K562 (cell line): ENCODE results near the gene RNASEH2A. TPM values are rescaled to one million over a fixed set of nuclear protein-coding genes. Genes with fewer than 3 reads are reported as not detected.

Source experiments
- BHLHE40 ChIP-seq: IDR thresholded peaks from 2 replicates; pipeline ENCODE4 v1.6.1; 2011; ENCODE audit warnings: low read length, improper control_type of control experiment
- HDAC8 ChIP-seq: fragments of 450-650 bp; IDR thresholded peaks from 2 replicates; pipeline ENCODE4 v1.6.1; 2016; ENCODE audit warnings: mild to moderate bottlenecking, missing genetic modification characterization, moderate library complexity, missing compliant biosample characterization
- HEY1 ChIP-seq: fragments of 250-450 bp; sonication (Bioruptor Pico); IDR thresholded peaks from 2 replicates; pipeline ENCODE4 v1.5.0; 2020; ENCODE audit warnings: mild to moderate bottlenecking, moderate library complexity, borderline replicate concordance
- MCM7 ChIP-seq, 2 experiments: fragments of 450-650 bp; IDR thresholded peaks; 2 replicates each; pipeline ENCODE4 v1.6.1; 2016 to 2018
- PPARD ChIP-seq: fragments of 250-450 bp; sonication (Bioruptor Pico); IDR thresholded peaks from 2 replicates; pipeline ENCODE4 v1.8.0; 2022; ENCODE audit warnings: inconsistent platforms, mild to moderate bottlenecking, moderate library complexity
- TAF7 ChIP-seq: fragments of 450-650 bp; IDR thresholded peaks from 2 replicates; pipeline ENCODE4 v1.6.1; 2016; ENCODE audit warnings: missing genetic modification characterization, missing compliant biosample characterization
- TCF7 ChIP-seq: sonication (generic); IDR thresholded peaks from 2 replicates; pipeline ENCODE4 v1.6.1; 2016; ENCODE audit warnings: antibody characterized with exemption, borderline replicate concordance
- ZNF232 ChIP-seq: sonication (generic); formaldehyde crosslinking; IDR thresholded peaks from 2 replicates; pipeline ENCODE4 v1.8.0; 2022; ENCODE audit warnings: mild to moderate bottlenecking, missing genetic modification reagents
- polyA plus RNA-seq, 8 experiments: library from polyadenylated mRNA; depleted of rRNA in 4 of 8; stranded (reverse) in 5 of 8; unstranded in 3 of 8; fragments of >200 nt; fragmentation: Nextera tagmentation in 2 of 8; fragmentation: Illumina TruSeq in 1 of 8; extraction: Ambion mirVana in 2 of 8; extraction: Trizol in 1 of 8; gene quantifications; 2 replicates each; pipeline versions ENCODE4 v1.2.1 to v1.2.3, GENCODE V29; 2011 to 2014; ENCODE audit warnings: inconsistent platforms in 1 of 8, missing spikeins in 1 of 8
- total RNA-seq, 7 experiments: library from RNA; depleted of rRNA in 6 of 7; stranded (reverse); fragments of >200 nt in 6 of 7; fragmentation: Illumina TruSeq in 2 of 7; extraction: Trizol in 2 of 7; gene quantifications; 2 replicates each; pipeline versions ENCODE4 v1.2.1 to v1.2.3, GENCODE V29; 2011 to 2021; ENCODE audit warnings: low replicate concordance in 1 of 7
- TF ChIP-seq, protein P1 (sequence below), 2 experiments: fragments of 450-650 bp; IDR thresholded peaks; 2 replicates each; pipeline ENCODE4 v1.6.1; 2018; ENCODE audit warnings: mild to moderate bottlenecking in 2 of 2, low read depth in 1 of 2; ENCODE audit not compliant: partially characterized antibody in 2 of 2
- TF ChIP-seq, protein P2 (sequence below): sonication (generic); formaldehyde crosslinking; IDR thresholded peaks from 2 replicates; pipeline ENCODE4 v1.8.0; 2022; ENCODE audit warnings: mild to moderate bottlenecking, low read depth, missing genetic modification reagents
- TF ChIP-seq, protein P3 (sequence below), 3 experiments: IDR thresholded peaks in 2 of 3; conservative IDR thresholded peaks in 1 of 3; 2 replicates each; pipeline ENCODE4 v1.5.1; 2011 to 2012; ENCODE audit warnings: low read length in 3 of 3, mild to moderate bottlenecking in 3 of 3, control low read depth in 2 of 3, improper control_type of control experiment in 1 of 3, inconsistent platforms in 1 of 3, low read depth in 1 of 3, mixed read lengths in 1 of 3, moderate library complexity in 1 of 3; ENCODE audit not compliant: insufficient read depth in 2 of 3
- TF ChIP-seq, protein P4 (sequence below): fragments of 450-650 bp; conservative IDR thresholded peaks from 2 replicates; pipeline ENCODE4 v1.6.1; 2016; ENCODE audit warnings: missing genetic modification characterization, low read depth, mild to moderate bottlenecking, control low read depth, missing compliant biosample characterization

Gene RNASEH2A
- total and polyA plus RNA-seq, 9 of the 15 experiments (the other 6 are each of a cell fraction or from before 2014, with no cell fraction given), result 22.3 to 78.0 (median 61.7) TPM

- TF ChIP-seq, protein P1, sequence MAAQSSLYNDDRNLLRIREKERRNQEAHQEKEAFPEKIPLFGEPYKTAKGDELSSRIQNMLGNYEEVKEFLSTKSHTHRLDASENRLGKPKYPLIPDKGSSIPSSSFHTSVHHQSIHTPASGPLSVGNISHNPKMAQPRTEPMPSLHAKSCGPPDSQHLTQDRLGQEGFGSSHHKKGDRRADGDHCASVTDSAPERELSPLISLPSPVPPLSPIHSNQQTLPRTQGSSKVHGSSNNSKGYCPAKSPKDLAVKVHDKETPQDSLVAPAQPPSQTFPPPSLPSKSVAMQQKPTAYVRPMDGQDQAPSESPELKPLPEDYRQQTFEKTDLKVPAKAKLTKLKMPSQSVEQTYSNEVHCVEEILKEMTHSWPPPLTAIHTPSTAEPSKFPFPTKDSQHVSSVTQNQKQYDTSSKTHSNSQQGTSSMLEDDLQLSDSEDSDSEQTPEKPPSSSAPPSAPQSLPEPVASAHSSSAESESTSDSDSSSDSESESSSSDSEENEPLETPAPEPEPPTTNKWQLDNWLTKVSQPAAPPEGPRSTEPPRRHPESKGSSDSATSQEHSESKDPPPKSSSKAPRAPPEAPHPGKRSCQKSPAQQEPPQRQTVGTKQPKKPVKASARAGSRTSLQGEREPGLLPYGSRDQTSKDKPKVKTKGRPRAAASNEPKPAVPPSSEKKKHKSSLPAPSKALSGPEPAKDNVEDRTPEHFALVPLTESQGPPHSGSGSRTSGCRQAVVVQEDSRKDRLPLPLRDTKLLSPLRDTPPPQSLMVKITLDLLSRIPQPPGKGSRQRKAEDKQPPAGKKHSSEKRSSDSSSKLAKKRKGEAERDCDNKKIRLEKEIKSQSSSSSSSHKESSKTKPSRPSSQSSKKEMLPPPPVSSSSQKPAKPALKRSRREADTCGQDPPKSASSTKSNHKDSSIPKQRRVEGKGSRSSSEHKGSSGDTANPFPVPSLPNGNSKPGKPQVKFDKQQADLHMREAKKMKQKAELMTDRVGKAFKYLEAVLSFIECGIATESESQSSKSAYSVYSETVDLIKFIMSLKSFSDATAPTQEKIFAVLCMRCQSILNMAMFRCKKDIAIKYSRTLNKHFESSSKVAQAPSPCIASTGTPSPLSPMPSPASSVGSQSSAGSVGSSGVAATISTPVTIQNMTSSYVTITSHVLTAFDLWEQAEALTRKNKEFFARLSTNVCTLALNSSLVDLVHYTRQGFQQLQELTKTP (IDR thresholded peaks at IDR 0.05; ENCODE audit: low read depth in 1 of 2, partially characterized antibody in 2 of 2), result no peak
- TF ChIP-seq PPARD (CRISPR knock-in tag) (no peak), TCF7 (no peak), TAF7 (tag) (no peak), ZNF232 (no peak), HEY1 (CRISPR knock-in tag) (no peak), BHLHE40 (peak; percentile 62), HDAC8 (tag) (no peak), MCM7 (IDR thresholded peaks at IDR 0.05) (no peak)
- TF ChIP-seq, protein P2, sequence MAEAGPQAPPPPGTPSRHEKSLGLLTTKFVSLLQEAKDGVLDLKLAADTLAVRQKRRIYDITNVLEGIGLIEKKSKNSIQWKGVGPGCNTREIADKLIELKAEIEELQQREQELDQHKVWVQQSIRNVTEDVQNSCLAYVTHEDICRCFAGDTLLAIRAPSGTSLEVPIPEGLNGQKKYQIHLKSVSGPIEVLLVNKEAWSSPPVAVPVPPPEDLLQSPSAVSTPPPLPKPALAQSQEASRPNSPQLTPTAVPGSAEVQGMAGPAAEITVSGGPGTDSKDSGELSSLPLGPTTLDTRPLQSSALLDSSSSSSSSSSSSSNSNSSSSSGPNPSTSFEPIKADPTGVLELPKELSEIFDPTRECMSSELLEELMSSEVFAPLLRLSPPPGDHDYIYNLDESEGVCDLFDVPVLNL (CRISPR knock-in tag), result no peak
- TF ChIP-seq, protein P3, sequence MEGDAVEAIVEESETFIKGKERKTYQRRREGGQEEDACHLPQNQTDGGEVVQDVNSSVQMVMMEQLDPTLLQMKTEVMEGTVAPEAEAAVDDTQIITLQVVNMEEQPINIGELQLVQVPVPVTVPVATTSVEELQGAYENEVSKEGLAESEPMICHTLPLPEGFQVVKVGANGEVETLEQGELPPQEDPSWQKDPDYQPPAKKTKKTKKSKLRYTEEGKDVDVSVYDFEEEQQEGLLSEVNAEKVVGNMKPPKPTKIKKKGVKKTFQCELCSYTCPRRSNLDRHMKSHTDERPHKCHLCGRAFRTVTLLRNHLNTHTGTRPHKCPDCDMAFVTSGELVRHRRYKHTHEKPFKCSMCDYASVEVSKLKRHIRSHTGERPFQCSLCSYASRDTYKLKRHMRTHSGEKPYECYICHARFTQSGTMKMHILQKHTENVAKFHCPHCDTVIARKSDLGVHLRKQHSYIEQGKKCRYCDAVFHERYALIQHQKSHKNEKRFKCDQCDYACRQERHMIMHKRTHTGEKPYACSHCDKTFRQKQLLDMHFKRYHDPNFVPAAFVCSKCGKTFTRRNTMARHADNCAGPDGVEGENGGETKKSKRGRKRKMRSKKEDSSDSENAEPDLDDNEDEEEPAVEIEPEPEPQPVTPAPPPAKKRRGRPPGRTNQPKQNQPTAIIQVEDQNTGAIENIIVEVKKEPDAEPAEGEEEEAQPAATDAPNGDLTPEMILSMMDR (IDR thresholded peaks at IDR 0.05 in 2 of 3, conservative IDR thresholded peaks at IDR 0.05 in 1 of 3; ENCODE audit: insufficient read depth in 2 of 3, low read depth in 1 of 3, low read length in 3 of 3), result peak; percentile 59 to 75 (median 64)
- TF ChIP-seq, protein P4, sequence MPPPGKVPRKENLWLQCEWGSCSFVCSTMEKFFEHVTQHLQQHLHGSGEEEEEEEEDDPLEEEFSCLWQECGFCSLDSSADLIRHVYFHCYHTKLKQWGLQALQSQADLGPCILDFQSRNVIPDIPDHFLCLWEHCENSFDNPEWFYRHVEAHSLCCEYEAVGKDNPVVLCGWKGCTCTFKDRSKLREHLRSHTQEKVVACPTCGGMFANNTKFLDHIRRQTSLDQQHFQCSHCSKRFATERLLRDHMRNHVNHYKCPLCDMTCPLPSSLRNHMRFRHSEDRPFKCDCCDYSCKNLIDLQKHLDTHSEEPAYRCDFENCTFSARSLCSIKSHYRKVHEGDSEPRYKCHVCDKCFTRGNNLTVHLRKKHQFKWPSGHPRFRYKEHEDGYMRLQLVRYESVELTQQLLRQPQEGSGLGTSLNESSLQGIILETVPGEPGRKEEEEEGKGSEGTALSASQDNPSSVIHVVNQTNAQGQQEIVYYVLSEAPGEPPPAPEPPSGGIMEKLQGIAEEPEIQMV (tag), result no peak
Observed at GRCh38 chr19:12825254-12826131, 19.1 kb downstream of the RNASEH2A start (continued).
